HG02973 (cell line): Measurements from ENCODE around the gene GAPDHS.
A peak's percentile ranks its signal among the peaks of the same experiment; 100 is the strongest.

ENCODE experiments used
- ATAC-seq: cut with Tn5 transposase; IDR thresholded peaks from one replicate; pipeline ENCODE4 v1.9.1; 2021; ENCODE audit warnings: moderate library complexity; ENCODE audit not compliant: unreplicated experiment

Gene GAPDHS

GRCh38 chr19:35555301-35556005 is 22.2 kb downstream of the GAPDHS start:
- no peak for ATAC-seq

GRCh38 chr19:35556025-35556590 is 22.9 kb downstream of the GAPDHS start:
- ATAC-seq, result no peak

- ATAC-seq, result no peak
Observed at GRCh38 chr19:35556846-35557538, 23.7 kb downstream of the GAPDHS start.

- ATAC-seq, result no peak
Observed at GRCh38 chr19:35557539-35558399, 24.5 kb downstream of the GAPDHS start.

GRCh38 chr19:35558400-35559280 is 25.4 kb downstream of the GAPDHS start:
- no peak for ATAC-seq

- ATAC-seq, result peak; percentile 61
Observed at GRCh38 chr19:35559281-35559659, 26.0 kb downstream of the GAPDHS start.

- no peak for ATAC-seq
Observed at GRCh38 chr19:35559781-35560180, 26.5 kb downstream of the GAPDHS start.

GRCh38 chr19:35560271-35560670 is 27.0 kb downstream of the GAPDHS start:
- no peak for ATAC-seq

GRCh38 chr19:35560677-35561076 is 27.4 kb downstream of the GAPDHS start:
- no peak for ATAC-seq

GRCh38 chr19:35561436-35561835 is 28.2 kb downstream of the GAPDHS start:
- no peak for ATAC-seq

- ATAC-seq, result no peak
Observed at GRCh38 chr19:35562336-35562735, 29.1 kb downstream of the GAPDHS start.

- ATAC-seq, result no peak
Observed at GRCh38 chr19:35562776-35563175, 29.5 kb downstream of the GAPDHS start.

- ATAC-seq, result no peak
Observed at GRCh38 chr19:35563207-35563829, 30.1 kb downstream of the GAPDHS start, which contains the start of gene ATP4A. Gene ATP4A, minus strand, starts transcription at chr19:35563658. Its CDS starts 29 bp downstream, at chr19:35563629.

- no peak for ATAC-seq
Observed at GRCh38 chr19:35565016-35565856, 32.0 kb downstream of the GAPDHS start.

GRCh38 chr19:35566738-35567137 is 33.5 kb downstream of the GAPDHS start:
- no peak for ATAC-seq

GRCh38 chr19:35569281-35569781 is 36.1 kb downstream of the GAPDHS start:
- no peak for ATAC-seq

- no peak for ATAC-seq
Observed at GRCh38 chr19:35571406-35571965, 38.2 kb downstream of the GAPDHS start.

GRCh38 chr19:35577918-35578317 is 44.7 kb downstream of the GAPDHS start:
- ATAC-seq, result no peak
